H54 (cell line): Measurements from ENCODE around the gene SYP.

Experiments
- DNase-seq: peaks from one replicate; pipeline ENCODE4 v3.0.0; 2011; ENCODE audit warnings: low spot score, mixed read lengths; ENCODE audit not compliant: insufficient read length
- FAIRE-seq: peaks from 3 replicates; lab custom pipeline; 2011; peaks lifted over from hg19 to GRCh38; lab: Jason Lieb, UNC
- POLR2A ChIP-seq: IDR thresholded peaks from 2 replicates; pipeline ENCODE4 v1.6.1; 2011; ENCODE audit warnings: low read depth, mild to moderate bottlenecking, low read length

Gene SYP

GRCh38 chrX:49190821-49191573 is 9.0 kb downstream of the SYP start:
- FAIRE-seq, result peak; percentile 33
- peak; percentile 90 for TF ChIP-seq POLR2A
- peak; percentile 56 for DNase-seq

DNA sequence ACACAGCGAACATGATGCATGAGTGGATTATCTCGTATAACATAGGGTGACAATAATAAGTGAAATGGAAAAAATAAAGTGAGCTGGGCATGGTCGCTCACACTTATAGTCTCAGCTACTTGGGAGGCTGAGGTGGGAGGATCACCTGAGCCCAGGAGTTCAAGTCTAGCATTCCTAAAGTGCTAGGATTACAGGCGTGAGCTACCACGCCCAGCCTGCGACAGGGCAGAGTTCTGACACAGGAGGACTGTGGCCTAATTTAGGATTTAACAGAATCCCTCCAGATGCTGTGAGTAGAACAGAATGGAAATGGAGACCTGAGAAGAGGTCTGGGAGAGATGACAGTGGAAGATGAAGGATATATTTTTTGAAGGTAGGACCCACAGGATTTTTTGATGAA is 10.4 kb downstream of the SYP start:
- no peak for DNase-seq
- no peak for FAIRE-seq
- TF ChIP-seq POLR2A, result no peak

DNA sequence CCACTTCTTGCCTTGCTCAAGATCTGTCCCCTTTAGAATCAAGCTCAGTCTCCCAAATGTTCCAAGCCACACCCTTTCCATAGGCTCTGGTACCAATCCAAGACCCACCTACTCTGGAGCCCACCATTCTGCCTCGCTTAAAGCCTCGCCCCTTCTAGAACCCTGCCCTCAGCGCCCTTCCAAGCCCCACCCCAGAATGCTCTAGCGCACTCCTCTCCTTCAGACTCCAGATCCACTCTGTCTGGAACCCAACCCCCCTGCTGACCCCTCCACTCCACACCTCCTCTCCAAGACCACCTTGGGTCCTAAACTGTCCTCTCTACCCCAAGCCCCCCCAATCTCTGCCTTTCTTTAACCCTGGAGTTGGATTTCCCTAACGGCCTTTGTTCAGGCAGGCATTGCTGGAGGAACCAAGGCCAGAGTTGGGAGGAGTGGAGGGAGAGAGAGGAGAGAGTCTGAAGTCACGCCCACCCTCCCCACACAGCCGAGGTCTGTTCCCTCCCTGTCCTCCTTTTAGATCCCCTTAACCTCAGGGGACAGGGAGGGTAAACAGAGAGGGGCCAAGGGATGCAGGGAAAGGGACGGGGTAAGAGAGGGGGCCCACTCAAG is 11.4 kb downstream of the SYP start:
- TF ChIP-seq POLR2A, result no peak
- FAIRE-seq, result no peak

DNA sequence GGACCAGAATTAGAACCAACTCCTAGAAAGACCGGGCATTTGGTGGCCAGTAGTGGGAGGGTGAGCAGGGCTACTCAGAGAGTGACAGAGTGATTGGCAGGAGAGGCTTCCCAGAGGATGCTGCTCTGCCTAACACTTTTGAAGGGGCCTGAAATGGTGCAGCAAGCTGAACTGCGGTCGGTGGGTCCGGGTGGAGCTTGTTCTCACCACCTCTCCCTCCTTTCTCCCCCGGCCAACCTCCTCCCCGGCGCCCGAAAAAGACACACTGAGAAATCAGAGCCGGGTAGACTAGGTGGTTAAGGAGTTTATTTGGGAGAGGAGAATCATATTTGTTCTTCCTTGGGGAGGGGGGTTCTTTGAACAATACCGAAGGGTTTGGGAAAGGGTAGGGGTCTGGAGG is 12.5 kb downstream of the SYP start:
- DNase-seq (no peak), FAIRE-seq (no peak)
- TF ChIP-seq POLR2A, result no peak

More for the DNA sequence above, 11.4 kb downstream of the SYP start:
- DNase-seq, result no peak

- FAIRE-seq, result no peak
- TF ChIP-seq POLR2A, result no peak
- DNase-seq, result no peak
These were observed 13.0 kb downstream of the SYP start for GRCh38 chrX:49187028-49187394.

GRCh38 chrX:49186125-49187027 is 13.6 kb downstream of the SYP start, which contains the start of gene PRICKLE3:
Gene PRICKLE3, minus strand, starts transcription at chrX:49186373. Its CDS starts 76 bp downstream, at chrX:49186297.
- 0 out of 2 replicates have a peak, but pooled peaks have one; percentile 25 for TF ChIP-seq POLR2A
- no peak for FAIRE-seq
- DNase-seq, result no peak

DNA sequence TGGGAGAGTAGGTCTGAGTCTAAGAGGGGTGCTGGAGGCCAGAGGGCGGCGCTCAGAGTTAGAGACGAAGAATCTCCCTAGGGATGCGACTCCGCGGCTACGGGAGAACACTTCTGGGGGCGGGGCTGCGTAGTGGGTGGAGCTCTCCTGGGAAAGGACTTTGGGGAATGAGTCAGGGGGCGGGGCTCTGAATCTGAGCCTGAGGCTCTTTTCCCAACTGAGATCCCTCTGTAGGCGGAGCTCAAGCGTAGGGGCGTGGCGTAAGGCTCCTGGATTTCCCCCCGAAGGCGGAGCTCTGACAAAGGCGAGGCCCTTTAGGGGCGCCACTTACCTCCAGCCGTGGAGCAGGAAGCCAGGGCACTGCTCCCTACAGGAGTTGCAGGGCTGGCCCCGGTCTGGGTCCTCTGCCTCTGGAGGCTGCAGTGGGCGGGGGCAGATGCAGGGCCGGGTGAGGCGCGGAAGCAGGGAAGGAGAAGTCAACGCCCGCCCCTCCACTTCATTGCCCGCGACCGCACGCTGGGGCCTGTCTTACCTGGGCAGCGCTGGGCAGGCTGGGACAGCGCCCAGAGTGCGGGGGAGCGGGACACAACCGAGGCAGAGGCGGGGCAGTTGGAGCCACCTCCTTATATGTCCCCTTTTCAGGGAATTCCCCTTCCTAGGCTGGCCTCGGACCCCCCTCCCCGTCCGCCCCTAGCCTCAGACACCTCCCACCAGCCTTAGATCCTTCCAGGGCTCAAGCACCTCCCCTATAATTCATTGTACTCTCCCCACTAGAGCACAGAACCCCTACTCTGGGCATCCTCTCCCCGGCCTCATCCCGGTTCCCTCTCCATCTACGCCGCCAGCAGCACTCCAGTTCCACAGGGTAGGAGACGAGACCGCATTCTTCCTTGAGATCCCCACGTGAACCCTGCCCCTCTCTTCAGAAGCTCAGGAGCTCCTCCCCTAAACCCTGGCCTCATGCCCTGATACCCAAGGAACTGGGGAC is 15.4 kb downstream of the SYP start:
- FAIRE-seq (no peak), DNase-seq (no peak)
- TF ChIP-seq POLR2A, result no peak

- DNase-seq (no peak), FAIRE-seq (no peak)
- no peak for TF ChIP-seq POLR2A
These were observed 16.2 kb downstream of the SYP start for GRCh38 chrX:49183701-49184281.

DNA sequence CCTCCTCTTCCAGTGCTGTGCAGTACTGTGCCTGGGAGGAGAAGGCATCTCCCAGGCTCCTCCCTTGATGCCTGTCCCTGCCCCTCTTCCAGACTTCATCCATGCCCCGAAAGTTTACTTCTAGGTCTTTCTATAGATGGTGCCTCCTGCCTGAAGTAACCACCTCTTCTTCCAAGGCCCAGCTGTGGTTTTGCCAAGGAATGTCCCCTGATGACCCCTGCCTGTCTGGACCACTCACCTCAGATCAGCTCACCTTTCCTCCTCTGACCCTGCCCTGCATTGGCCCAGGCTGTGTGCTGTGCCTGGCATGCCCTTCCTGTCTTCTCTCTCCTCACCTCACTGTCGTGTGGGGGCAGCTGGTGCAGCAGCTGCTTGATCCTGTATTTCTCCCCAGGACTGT is 20.6 kb downstream of the SYP start:
- no peak for TF ChIP-seq POLR2A
- FAIRE-seq, result no peak
- no peak for DNase-seq

DNA sequence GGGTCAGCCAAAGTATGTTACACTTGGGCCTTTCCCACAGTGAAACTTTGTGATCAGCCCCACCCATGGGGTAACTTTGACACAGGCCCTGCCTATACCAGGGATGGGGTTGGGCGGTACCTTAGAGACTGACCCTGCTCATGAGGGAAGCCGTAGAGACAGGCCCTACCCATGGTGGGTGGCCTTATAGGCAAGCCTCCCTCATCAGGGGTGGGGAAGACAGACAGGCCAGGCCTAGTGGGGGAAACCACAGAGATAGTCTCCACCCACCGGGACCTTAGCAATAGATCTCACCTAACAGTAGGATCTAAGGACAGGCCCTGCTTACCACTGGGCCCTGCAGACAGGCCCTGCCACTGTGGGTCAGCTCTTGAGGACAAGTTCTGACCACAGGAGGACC is 21.5 kb downstream of the SYP start:
- FAIRE-seq, result no peak
- no peak for DNase-seq
- TF ChIP-seq POLR2A, result no peak

GRCh38 chrX:49177873-49178480 is 22.0 kb downstream of the SYP start:
- no peak for DNase-seq
- FAIRE-seq, result no peak
- no peak for TF ChIP-seq POLR2A

- no peak for DNase-seq
- no peak for FAIRE-seq
These were observed 22.6 kb downstream of the SYP start for GRCh38 chrX:49177338-49177833.

More at GRCh38 chrX:49177338-49177833, 22.6 kb downstream of the SYP start:
- TF ChIP-seq POLR2A, result no peak
